DOHH2 (cell line): ENCODE results near the gene ELFN1.

Source experiments
- H3F3A ChIP-seq: fragments of 200-600 bp; sonication (generic), shearing (Covaris generic); 2 replicates; pipeline ENCODE4 v1.6.0; 2016; ENCODE audit warnings: antibody characterized with exemption, mild to moderate bottlenecking; ENCODE audit not compliant: control insufficient read depth, insufficient read depth
- H3K27ac ChIP-seq: fragments of 200-600 bp; sonication (generic); 2 replicates; pipeline ENCODE4 v1.5.1; 2014; ENCODE audit warnings: low read depth, mild to moderate bottlenecking, low read length, moderate library complexity
- H3K27me3 ChIP-seq: fragments of 200-600 bp; sonication (generic); 2 replicates; pipeline ENCODE4 v1.6.1; 2014; ENCODE audit warnings: mild to moderate bottlenecking, low read length, mixed read lengths; ENCODE audit not compliant: control insufficient read depth
- H3K36me3 ChIP-seq: fragments of 200-600 bp; sonication (generic); 2 replicates; pipeline ENCODE4 v1.6.1; 2014; ENCODE audit warnings: mild to moderate bottlenecking, low read length, moderate library complexity, mixed read lengths; ENCODE audit not compliant: control insufficient read depth
- H3K4me1 ChIP-seq: fragments of 200-600 bp; sonication (generic); 2 replicates; pipeline ENCODE4 v1.6.1; 2014; ENCODE audit warnings: mild to moderate bottlenecking, low read length, mixed read lengths; ENCODE audit not compliant: control insufficient read depth
- H3K4me2 ChIP-seq: fragments of 200-600 bp; sonication (generic); 2 replicates; pipeline ENCODE4 v1.6.0; 2014; ENCODE audit warnings: mild to moderate bottlenecking, low read length, moderate library complexity
- H3K4me3 ChIP-seq: fragments of 200-600 bp; sonication (generic); 2 replicates; pipeline ENCODE4 v1.5.1; 2014; ENCODE audit warnings: mild to moderate bottlenecking, low read length, mixed read lengths
- H3K79me2 ChIP-seq: fragments of 200-600 bp; sonication (generic); 2 replicates; pipeline ENCODE4 v1.6.1; 2014; ENCODE audit warnings: mild to moderate bottlenecking, low read length, mixed read lengths; ENCODE audit not compliant: control insufficient read depth
- H3K9me2 ChIP-seq: fragments of 200-600 bp; sonication (generic); replicated peaks from 2 replicates; pipeline ENCODE4 v1.6.1; 2014; ENCODE audit warnings: mild to moderate bottlenecking, low read length, mixed read lengths; ENCODE audit not compliant: control insufficient read depth
- H3K9me3 ChIP-seq: fragments of 200-600 bp; sonication (generic); 2 replicates; pipeline ENCODE4 v1.6.1; 2014; ENCODE audit warnings: antibody characterized with exemption, low read length, mixed read lengths; ENCODE audit not compliant: control insufficient read depth, insufficient read depth
- H4K20me1 ChIP-seq: fragments of 200-600 bp; sonication (generic); 2 replicates; pipeline ENCODE4 v1.6.0; 2014; ENCODE audit warnings: low read depth, mild to moderate bottlenecking, antibody characterized with exemption, low read length, moderate library complexity; ENCODE audit not compliant: control insufficient read depth, insufficient read depth
- CTCF ChIP-seq: fragments of 200-600 bp; sonication (generic); IDR thresholded peaks from one replicate; pipeline ENCODE4 v1.5.1; 2014; ENCODE audit warnings: antibody characterized with exemption, mild to moderate bottlenecking, low read depth, low read length; ENCODE audit not compliant: poor library complexity, severe bottlenecking
- EZH2phosphoT487 ChIP-seq: fragments of 200-600 bp; sonication (generic); IDR thresholded peaks from 2 replicates; pipeline ENCODE4 v1.6.1; 2017; ENCODE audit warnings: borderline replicate concordance, mild to moderate bottlenecking, antibody characterized with exemption, low read length, moderate library complexity, mixed read lengths

Gene ELFN1

GRCh38 chr7:1676550-1677078 lies 6.5 kb downstream of the ELFN1 start:
- Histone ChIP-seq H3K27me3 (peaks cover 17% of the 10 kb centered on the region), H3K4me3 (no peak overlapping the region), H3K27ac (no peak overlapping the region)

GRCh38 chr7:1677206-1678080 lies 7.4 kb downstream of the ELFN1 start:
- Histone ChIP-seq H3K4me3 (no peak overlapping the region), H3K27me3 (peaks cover 17% of the 10 kb centered on the region), H3K4me2 (peak overlapping the region; percentile 39), H3F3A (peaks cover 6% of the 10 kb centered on the region; the same call in 1 of the 2 replicates), H3K36me3 (no peaks in the 10 kb centered on the region), H3K9me2 (no peaks in the 10 kb centered on the region), H4K20me1 (peaks cover 9% of the 10 kb centered on the region; the same call in 1 of the 2 replicates), H3K9me3 (peaks cover 6% of the 10 kb centered on the region), H3K4me1 (peaks cover 30% of the 10 kb centered on the region), H3K27ac (no peak overlapping the region), H3K79me2 (no peaks in the 10 kb centered on the region)
- TF ChIP-seq CTCF (no peak), EZH2phosphoT487 (no peak)

More at GRCh38 chr7:1676550-1677078, 6.5 kb downstream of the ELFN1 start:
- no peaks in the 10 kb centered on the region for H3K9me2 ChIP-seq
- H3K36me3 ChIP-seq = no peaks in the 10 kb centered on the region
- H4K20me1 ChIP-seq = peaks cover 12% of the 10 kb centered on the region; the same call in 1 of the 2 replicates
- TF ChIP-seq EZH2phosphoT487 (no peak), CTCF (no peak)
- peaks cover 24% of the 10 kb centered on the region for H3K4me1 ChIP-seq
- no peaks in the 10 kb centered on the region for H3K79me2 ChIP-seq
- H3K4me2 ChIP-seq = no peak overlapping the region
- H3F3A ChIP-seq = no peaks in the 10 kb centered on the region; the same call in 1 of the 2 replicates
- H3K9me3 ChIP-seq = no peaks in the 10 kb centered on the region

GRCh38 chr7:1678081-1678543 lies 8.0 kb downstream of the ELFN1 start:
- no peak for TF ChIP-seq CTCF
- TF ChIP-seq EZH2phosphoT487 = no peak
- peaks cover 9% of the 10 kb centered on the region; the same call in 1 of the 2 replicates for H4K20me1 ChIP-seq
- H3K9me3 ChIP-seq = peaks cover 12% of the 10 kb centered on the region
- H3K4me2 ChIP-seq = peak overlapping the region; percentile 39
- H3K36me3 ChIP-seq = no peaks in the 10 kb centered on the region
- peaks cover 30% of the 10 kb centered on the region for H3K4me1 ChIP-seq
- H3K79me2 ChIP-seq = no peaks in the 10 kb centered on the region
- H3K27me3 ChIP-seq = peaks cover 17% of the 10 kb centered on the region
- H3F3A ChIP-seq = peaks cover 6% of the 10 kb centered on the region; the same call in 1 of the 2 replicates
- H3K27ac ChIP-seq = no peak overlapping the region
- no peak overlapping the region for H3K4me3 ChIP-seq
- no peaks in the 10 kb centered on the region for H3K9me2 ChIP-seq
